Uterus (tissue), 4 donors: ENCODE results near the gene ARSG. TPM values are rescaled to one million over a fixed set of nuclear protein-coding genes. Genes with fewer than 3 reads are reported as not detected.

Experiments
- DNase-seq, 2 donors: peaks; one replicate each; pipeline ENCODE4 v3.0.0-alpha.2; 2019 to 2020
- H3K27ac ChIP-seq, 2 donors: fragments of 200-600 bp; sonication (generic); 1 replicate in 1 of 2; 2 replicates in 1 of 2; pipeline ENCODE4 v1.5.1; 2016 to 2018
- H3K27me3 ChIP-seq, 2 donors: fragments of 200-600 bp; sonication (generic); one replicate each; pipeline ENCODE4 v1.5.1; 2018 to 2019; ENCODE audit warnings: control low read depth in 1 of 2
- H3K36me3 ChIP-seq, 2 donors: fragments of 200-600 bp; sonication (generic); one replicate each; pipeline ENCODE4 v1.5.1; 2019; ENCODE audit warnings: control low read depth in 1 of 2
- H3K4me1 ChIP-seq, 2 donors: fragments of 200-600 bp; sonication (generic); one replicate each; pipeline ENCODE4 v1.5.1; 2018 to 2019; ENCODE audit warnings: control low read depth in 1 of 2
- H3K4me3 ChIP-seq, 2 donors: fragments of 200-600 bp; sonication (generic); 1 replicate in 1 of 2; 2 replicates in 1 of 2; pipeline ENCODE4 v1.5.1; 2018 to 2019; ENCODE audit warnings: mild to moderate bottlenecking in 1 of 2
- H3K9me3 ChIP-seq, 2 donors: fragments of 200-600 bp; sonication (generic); one replicate each; pipeline ENCODE4 v1.5.1; 2019; ENCODE audit warnings: control low read depth in 1 of 2
- CTCF ChIP-seq, 4 experiments: fragments of 200-600 bp in 2 of 4; fragments of 450-650 bp in 2 of 4; sonication (generic) in 2 of 4; IDR thresholded peaks; one replicate each; pipeline ENCODE4 v1.5.1; 2016 to 2019; ENCODE audit warnings: antibody characterized with exemption in 4 of 4, mild to moderate bottlenecking in 2 of 4, moderate library complexity in 1 of 4
- POLR2A ChIP-seq, 2 donors: fragments of 450-650 bp; IDR thresholded peaks; one replicate each; pipeline ENCODE4 v1.6.1; 2016; ENCODE audit warnings: antibody characterized with exemption in 2 of 2, mild to moderate bottlenecking in 1 of 2, moderate library complexity in 1 of 2
- intact Hi-C: fragments of 100-400 bp; cut with DNase I; formaldehyde crosslinking; loops from one replicate; pipeline ENCODE4 v1.15.1; 2023; ENCODE audit warnings: low total_unique reads
- total RNA-seq, 4 donors: library from RNA; depleted of rRNA in 3 of 4; stranded (reverse); fragments of >200 nt in 3 of 4; gene quantifications; one replicate each; pipeline versions ENCODE4 v1.1.0 to v1.2.4, GENCODE V29; 2014 to 2023
- donor health status: DM: yes; HTN: yes; CAD: no.

Gene ARSG
- total RNA-seq, 4 donors from 2014 or later = 0.59 to 6.4 (median 5.7) TPM

- no peak for TF ChIP-seq POLR2A (IDR thresholded peaks at IDR 0.05)
- no peak for TF ChIP-seq CTCF (IDR thresholded peaks at IDR 0.05)
- H3K27me3 ChIP-seq = no peaks in the 10 kb centered on the region
- intact Hi-C loops = no loop called here
- no peak for DNase-seq
- H3K9me3 ChIP-seq = no peaks in the 10 kb centered on the region
- H3K4me1 ChIP-seq = no peaks in the 10 kb centered on the region
- H3K27ac ChIP-seq = no peak overlapping the region
- H3K4me3 ChIP-seq = no peak overlapping the region
- no peaks in the 10 kb centered on the region for H3K36me3 ChIP-seq
These were observed 18.9 kb downstream of the ARSG start for GRCh38 chr17:68310152-68310551.

- Histone ChIP-seq H3K36me3 (no peaks in the 10 kb centered on the region), H3K27me3 (no peaks in the 10 kb centered on the region), H3K9me3 (no peaks in the 10 kb centered on the region), H3K4me1 (no peaks in the 10 kb centered on the region), H3K27ac (no peak overlapping the region), H3K4me3 (no peak overlapping the region)
- TF ChIP-seq CTCF (IDR thresholded peaks at IDR 0.05) = no peak
- no peak for TF ChIP-seq POLR2A (IDR thresholded peaks at IDR 0.05)
- no peak for DNase-seq
- intact Hi-C loops = no loop called here
These were observed 23.7 kb downstream of the ARSG start for GRCh38 chr17:68314916-68315535.

- no peak overlapping the region for H3K4me3 ChIP-seq
- no peaks in the 10 kb centered on the region for H3K36me3 ChIP-seq
- DNase-seq = no peak
- TF ChIP-seq CTCF (IDR thresholded peaks at IDR 0.05) = no peak
- no peak for TF ChIP-seq POLR2A (IDR thresholded peaks at IDR 0.05)
- no peak overlapping the region for H3K27ac ChIP-seq
- no peaks in the 10 kb centered on the region for H3K4me1 ChIP-seq
- no peaks in the 10 kb centered on the region for H3K9me3 ChIP-seq
- H3K27me3 ChIP-seq = no peaks in the 10 kb centered on the region
- intact Hi-C loops = no loop called here
These were observed 24.6 kb downstream of the ARSG start for GRCh38 chr17:68315930-68316329.

- Histone ChIP-seq H3K4me3 (no peak overlapping the region), H3K9me3 (no peaks in the 10 kb centered on the region), H3K4me1 (no peaks in the 10 kb centered on the region), H3K27ac (no peak overlapping the region), H3K36me3 (no peaks in the 10 kb centered on the region), H3K27me3 (no peaks in the 10 kb centered on the region)
- no peak for DNase-seq
- TF ChIP-seq CTCF (IDR thresholded peaks at IDR 0.05) = no peak
- intact Hi-C loops = no loop called here
These were observed 26.2 kb downstream of the ARSG start for GRCh38 chr17:68317458-68317857.

GRCh38 chr17:68318103-68318991, 27.1 kb downstream of the ARSG start:
- Histone ChIP-seq H3K27ac (no peak overlapping the region), H3K9me3 (no peaks in the 10 kb centered on the region), H3K4me1 (no peaks in the 10 kb centered on the region), H3K27me3 (no peaks in the 10 kb centered on the region), H3K36me3 (no peaks in the 10 kb centered on the region), H3K4me3 (no peak overlapping the region)
- intact Hi-C loops = no loop called here
- TF ChIP-seq POLR2A (IDR thresholded peaks at IDR 0.05) = no peak
- TF ChIP-seq CTCF (IDR thresholded peaks at IDR 0.05) = no peak
- no peak for DNase-seq
